HG03045 (cell line): ENCODE measurements around the gene CYB561D1.
A peak's percentile ranks its signal among the peaks of the same experiment; 100 is the strongest.

Experiments
- ATAC-seq: cut with Tn5 transposase; IDR thresholded peaks from one replicate; pipeline ENCODE4 v1.9.1; 2021; ENCODE audit warnings: mild to moderate bottlenecking, moderate library complexity; ENCODE audit not compliant: unreplicated experiment

The CYB561D1 gene

DNA sequence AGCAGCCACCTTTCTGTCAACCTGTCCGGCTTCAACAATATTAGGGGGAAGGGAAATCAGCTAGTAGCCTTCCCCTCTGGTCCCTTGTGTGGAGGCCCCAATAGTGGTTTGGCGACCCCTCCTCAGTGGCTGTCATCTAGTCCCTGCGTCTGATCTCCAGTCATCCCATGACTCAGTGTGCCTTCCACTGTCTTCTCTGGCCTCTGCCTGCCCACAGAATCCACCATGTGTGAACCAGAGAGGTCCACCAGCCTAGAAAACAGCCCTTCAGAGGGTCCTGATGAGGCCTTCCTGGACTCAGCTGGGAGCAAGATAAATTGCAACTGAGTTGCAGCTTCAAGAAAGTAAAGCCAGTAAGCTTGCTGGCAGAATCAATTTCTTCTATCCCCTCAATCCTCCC lies 14.0 kb upstream of the CYB561D1 start:
- ATAC-seq: no peak

DNA sequence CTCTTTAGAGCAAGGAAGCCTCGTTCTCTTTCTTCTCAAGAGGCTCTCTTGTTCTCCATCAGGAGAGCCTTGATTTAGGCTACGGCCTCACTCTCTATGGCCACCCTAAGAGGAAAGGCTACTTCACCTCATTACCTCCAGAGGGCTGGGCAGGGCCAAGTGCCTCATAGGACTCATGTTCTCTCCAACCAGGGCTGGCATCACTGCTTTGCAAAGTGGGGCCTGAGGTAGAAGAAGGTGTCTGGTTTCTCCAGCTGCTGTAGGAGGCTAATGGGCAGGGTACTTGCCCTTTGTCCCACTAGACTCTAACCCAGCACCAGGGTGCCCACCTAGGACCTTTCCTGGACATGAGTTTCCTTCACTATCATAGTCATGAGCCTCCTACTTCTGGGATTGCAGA lies 12.2 kb upstream of the CYB561D1 start:
- ATAC-seq: no peak

DNA sequence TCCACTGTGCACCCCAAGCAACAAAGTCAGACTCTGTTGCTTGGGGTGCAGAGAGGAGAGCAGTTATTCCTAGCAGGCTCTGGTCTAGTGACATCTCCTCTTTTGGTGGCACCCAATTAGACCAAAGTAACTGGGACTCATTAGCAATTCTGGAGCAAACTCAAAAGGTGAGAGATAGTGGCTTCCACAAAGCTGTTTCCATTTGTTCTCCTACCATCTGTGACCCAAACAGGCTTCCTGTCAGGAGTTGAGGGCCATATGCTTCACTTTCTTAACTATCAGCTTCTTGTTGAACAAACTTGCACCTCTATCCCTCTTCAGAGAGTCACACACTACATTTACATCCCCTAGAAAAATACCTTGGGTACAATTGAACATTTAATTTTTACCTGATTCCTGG lies 11.7 kb upstream of the CYB561D1 start:
- no peak for ATAC-seq

DNA sequence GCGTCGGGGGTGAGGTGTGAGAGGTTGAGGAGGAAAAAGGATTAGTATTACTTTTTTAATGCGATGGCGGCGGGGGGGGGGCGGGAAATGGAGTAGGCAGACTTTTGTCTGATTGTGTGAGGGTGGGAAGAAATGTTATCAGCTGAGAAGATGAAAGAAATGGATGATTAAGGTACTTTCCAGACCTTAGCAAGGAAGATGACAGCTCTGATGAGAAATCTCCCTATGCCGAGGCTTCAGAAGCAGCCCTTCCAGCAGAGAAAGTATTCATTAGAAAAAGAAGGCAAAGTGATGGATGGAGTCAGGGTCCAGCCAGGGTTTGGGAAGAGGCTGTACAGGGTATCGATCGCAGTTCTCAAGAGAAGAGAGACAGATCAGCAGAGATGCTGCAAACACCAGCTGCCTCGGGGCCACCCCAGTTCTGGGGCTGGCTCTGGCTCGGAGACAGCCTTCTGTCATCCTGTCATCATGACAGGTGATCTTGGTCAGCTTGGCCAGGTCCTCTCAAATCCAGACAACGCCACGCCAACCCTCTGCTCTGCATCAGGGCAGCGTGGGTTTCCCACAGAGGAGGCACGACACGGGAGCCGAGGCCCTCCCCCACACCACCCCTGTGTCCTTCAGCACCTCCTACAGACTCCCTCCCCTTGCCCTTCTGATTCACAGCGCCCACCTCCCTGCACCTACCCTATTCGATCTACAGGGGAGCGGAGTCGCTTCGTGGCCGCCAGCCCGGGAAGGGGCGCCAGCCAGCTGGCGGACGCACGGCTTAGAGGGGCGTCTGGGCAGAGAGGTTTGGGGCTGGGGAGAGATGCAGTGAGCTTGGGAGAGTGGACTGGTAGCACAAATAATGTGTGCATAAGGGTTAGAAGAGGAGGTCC lies 10.9 kb upstream of the CYB561D1 start:
- ATAC-seq: peak; percentile 17

DNA sequence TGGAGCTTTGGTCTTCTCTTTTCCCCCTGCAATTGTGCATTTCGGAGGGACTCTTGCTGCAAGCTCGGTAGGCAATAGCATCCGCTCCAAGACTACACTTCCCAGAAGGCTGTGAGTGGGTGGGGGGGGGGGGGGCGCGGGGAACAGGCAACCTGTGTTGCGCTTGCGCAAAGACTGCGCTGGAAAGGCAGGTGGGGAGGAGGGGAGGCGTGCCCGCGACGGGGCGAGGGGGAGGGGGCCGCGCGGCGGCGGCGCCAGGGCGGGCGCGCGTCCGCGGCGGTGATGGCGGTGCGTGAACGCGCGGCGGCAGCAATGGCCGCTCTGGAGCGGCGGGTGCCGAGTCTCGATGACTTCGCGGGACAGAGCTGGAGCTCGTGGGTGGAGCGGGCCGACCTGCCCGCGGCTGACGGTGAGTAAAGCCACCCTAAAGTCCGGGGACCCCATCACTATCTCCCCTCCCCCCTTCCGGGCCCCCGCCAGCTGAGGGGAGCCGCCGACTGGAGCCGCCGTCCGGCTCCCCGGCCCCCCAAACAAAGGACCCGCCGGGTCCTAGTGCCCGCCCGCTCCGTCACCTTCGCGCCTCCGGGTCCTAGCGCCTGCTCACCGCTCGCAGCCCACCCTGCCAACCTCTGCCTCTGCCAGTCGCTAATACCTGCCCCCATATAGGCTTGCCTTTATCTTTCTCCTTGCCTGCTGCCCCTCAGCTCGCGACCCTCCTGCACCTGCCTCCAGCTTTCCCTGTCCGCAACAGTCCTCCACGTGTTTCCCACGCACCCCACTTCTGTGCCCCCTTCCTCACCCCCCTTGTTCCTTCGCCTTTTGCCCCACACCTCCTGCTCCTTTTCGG lies 10.0 kb upstream of the CYB561D1 start, which contains the start of gene ATXN7L2:
Gene ATXN7L2 (plus strand): TSS at position 234 of the 847 bp plus-strand sequence. CDS start 49 bp downstream, at position 283.
- ATAC-seq: peak; percentile 78

DNA sequence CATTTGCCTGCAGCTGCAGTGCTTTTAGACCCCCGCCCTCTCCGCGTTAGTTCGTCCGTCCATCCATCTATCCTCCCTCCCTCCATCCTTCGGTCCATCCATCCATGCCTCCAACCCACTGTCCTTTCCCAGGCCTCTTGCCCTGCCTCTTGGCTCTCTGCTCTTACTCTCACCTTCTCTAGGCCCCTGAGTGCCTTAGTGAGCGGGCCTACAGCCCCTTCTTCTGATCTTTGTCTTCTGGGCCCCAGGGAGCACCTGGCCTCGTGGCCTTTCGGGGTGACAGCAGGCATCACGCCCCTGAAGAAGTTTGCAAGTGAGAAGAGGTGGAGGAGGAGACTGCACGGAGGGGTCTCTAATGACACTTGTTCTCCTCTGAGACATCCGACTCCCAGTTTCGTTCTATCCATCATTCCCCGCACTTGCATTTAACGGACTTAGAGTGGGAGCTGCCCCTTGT lies 9.3 kb upstream of the CYB561D1 start:
- ATAC-seq: no peak

DNA sequence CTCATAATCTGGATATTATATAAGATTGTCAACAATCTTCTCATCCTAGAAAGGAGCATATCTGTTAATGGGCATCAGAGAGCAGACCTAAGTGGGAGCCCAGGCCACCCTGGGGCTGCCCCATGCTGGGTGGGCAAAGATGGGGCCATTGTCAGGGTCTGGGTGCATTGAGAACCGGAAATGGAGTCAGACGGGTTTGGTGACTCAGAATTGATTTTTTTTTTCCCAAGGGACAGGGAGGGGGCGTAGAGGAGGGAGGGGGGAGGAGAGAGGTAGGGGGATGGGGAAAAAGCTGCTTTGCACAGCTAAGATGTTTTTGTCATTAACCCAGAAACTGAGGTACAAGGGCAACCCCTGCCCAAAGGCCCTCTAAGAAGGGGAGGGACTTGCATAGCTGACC lies 8.9 kb upstream of the CYB561D1 start:
- ATAC-seq: no peak

DNA sequence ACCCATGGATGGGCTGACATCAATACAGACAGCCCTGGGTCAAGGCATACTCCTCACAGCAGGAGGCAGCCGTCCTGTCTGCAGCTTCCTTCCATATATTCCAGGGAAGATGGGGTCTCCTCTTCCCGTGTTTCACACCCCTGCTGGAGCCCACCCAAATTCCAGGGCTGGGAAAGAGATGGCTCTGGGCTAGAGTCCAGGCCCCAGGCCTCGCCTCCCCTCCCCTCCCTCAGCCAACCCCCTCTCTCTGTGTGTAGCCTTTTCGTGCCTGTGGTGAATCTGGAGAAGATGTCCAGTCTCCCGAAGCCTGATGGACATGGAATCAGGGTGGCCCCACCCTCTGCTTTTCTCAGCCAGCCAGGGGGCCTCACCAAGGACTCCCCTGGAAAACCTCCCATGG lies 6.6 kb upstream of the CYB561D1 start:
- no peak for ATAC-seq

DNA sequence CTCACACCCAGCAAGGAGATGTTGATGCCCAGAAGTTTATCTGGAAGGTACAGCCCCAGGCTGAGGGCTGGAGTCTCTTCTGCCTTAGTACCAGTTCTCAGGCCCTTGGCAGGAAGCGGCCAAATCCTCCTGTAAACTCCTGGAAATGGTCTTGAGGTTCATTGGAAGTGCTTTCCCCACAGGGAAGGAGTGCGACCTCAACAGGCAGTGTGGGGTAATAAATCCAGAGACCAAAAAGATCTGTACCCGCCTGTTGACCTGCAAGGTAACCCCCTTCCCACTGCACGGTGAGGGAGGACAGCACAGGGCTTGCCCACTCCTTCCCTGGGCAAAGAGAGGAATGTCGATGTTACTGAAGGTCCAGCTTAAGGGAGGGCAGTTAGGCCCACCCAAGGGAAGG lies 5.7 kb upstream of the CYB561D1 start:
- ATAC-seq: no peak

DNA sequence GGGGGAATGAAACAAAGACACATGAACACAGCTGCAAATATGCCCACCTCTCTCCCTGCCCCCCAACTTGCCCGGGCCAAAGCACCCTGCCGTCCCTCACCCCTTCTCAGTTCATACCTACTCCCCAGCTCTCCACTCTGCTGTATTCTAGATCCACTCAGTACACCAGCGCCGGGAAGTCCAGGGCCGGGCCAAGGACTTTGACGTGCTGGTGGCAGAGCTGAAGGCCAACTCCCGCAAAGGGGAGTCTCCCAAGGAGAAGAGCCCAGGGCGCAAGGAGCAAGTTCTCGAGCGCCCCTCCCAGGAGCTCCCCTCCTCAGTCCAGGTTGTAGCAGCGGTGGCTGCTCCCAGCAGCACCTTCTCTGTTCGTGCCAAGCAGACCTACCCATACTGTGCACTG lies 5.2 kb upstream of the CYB561D1 start:
- ATAC-seq: no peak

DNA sequence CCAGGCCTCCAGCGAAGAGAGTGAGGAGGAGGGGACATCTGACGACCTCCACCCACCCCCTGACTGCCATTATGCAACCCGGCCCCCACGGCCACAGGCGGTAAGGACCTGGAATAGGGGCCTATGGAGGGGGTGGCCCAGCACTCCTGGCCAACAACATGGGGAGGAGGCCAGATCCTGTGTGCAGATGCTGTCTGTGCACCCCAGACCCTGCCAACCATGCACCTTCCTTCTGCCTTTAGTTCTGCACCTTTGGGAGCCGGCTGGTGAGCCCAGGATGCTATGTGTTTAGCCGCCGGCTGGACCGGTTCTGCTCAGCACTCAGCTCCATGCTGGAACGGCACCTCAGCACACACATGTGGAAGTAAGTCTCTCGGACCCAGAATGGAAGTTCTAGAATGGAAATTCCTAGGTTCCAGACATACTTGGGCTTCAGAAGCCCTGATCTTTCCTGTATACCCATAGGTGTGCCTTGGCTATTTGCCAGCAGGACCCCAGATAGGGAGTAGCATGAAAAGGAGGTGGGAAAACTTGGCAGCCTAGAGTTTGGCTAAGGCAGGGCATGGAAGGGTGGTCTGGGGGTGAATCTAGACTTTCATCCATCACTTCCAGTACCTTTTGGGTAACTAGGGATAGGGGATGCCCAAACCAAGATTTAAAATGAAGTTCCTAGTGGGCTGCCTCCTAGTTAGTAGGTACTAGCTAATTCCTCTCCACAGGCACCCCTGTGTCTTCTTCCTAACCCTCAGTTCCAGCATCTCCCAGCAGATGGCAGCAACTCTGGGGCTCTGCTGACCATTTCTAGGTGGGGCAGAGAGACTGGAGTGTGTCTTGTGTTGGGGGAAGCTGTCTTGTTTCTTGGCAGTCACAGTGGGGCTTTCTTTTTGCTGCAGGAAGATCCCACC lies 3.6 kb upstream of the CYB561D1 start:
- no peak for ATAC-seq

DNA sequence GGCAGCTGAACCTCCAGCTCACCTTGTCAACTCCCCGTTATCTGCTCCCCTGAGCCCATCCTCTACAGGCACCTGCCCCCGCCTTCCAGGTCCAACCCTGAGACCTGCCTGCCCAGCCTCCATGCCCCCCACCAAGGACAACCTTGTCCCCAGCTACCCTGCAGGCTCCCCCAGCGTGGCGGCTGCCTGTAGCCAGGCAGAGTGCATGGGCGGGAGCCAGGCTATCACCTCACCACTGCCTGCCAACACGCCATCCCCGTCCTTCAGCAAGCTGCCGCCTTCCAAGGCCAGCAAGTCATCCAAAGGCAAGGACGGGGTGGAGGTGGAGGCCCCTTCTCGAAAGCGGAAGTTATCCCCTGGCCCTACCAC lies 3.0 kb upstream of the CYB561D1 start:
- no peak for ATAC-seq

DNA sequence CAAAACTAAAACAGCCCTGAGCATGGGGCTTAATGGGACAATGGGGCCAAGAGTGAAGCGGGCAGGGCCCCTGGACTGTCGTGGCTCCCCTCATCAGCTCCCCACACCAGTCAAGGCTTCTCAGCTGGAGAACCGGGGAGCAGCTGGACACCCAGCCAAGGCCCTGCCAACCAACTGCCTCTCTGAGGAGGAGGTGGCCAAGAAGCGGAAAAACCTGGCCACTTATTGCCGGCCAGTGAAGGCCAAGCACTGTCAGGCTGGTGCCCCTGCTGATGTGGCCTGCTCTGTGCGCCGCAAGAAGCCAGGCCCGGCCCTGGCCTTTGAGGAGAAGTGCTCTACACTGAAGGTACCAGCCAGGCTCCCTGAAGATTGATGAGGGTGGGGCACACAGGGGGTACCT lies 2.5 kb upstream of the CYB561D1 start:
- no peak for ATAC-seq

DNA sequence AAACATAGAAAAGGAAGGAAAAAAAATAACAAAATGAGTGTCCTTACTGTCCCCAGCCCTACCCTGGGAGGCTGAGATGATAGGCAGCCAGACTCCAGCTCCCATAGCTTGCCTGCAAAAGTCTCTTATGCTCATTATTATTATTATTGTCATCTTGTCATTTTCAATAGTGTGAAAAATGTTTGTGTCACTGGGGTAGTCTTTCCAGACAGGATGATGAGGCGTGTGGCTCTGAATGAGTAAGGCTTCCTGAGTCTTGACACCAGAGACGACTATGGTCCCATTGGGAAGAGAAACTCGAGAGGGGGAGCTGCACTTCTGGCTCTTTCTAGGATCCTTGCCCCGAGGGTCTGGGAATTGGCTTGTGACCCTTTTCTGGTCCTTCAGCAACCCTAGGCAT lies 1.1 kb upstream of the CYB561D1 start:
- ATAC-seq: no peak

DNA sequence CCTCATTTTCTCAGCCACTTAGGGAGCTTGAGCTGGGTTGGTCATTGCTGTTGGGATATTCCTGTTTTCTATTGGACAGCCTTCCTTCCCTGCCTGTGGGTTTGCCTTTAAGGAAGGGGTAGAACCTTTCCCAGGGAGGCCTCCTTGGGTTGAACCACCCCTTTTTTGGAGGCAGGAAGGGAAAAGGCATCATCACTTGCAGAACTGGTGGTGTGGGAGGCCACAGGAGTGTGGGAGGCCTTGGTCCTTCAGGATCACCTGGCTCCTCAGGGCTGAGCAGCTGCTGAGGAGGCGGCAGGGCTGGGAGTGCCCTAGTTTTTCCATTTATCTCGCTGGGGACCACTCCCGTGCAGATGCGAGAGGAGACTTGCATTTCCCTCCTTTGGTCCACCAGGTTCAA lies 667 bp upstream of the CYB561D1 start:
- no peak for ATAC-seq

DNA sequence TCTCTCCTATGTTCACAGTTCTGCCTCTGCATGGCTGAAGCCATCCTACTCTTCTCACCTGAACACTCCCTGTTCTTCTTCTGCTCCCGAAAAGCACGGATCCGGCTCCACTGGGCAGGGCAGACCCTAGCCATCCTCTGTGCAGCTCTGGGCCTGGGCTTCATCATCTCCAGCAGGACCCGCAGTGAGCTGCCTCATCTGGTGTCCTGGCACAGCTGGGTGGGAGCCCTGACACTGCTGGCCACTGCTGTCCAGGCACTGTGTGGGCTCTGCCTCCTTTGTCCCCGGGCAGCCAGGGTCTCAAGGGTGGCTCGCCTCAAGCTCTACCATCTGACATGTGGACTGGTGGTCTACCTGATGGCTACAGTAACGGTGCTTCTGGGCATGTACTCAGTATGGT lies 1.8 kb downstream of the CYB561D1 start:
- no peak for ATAC-seq

DNA sequence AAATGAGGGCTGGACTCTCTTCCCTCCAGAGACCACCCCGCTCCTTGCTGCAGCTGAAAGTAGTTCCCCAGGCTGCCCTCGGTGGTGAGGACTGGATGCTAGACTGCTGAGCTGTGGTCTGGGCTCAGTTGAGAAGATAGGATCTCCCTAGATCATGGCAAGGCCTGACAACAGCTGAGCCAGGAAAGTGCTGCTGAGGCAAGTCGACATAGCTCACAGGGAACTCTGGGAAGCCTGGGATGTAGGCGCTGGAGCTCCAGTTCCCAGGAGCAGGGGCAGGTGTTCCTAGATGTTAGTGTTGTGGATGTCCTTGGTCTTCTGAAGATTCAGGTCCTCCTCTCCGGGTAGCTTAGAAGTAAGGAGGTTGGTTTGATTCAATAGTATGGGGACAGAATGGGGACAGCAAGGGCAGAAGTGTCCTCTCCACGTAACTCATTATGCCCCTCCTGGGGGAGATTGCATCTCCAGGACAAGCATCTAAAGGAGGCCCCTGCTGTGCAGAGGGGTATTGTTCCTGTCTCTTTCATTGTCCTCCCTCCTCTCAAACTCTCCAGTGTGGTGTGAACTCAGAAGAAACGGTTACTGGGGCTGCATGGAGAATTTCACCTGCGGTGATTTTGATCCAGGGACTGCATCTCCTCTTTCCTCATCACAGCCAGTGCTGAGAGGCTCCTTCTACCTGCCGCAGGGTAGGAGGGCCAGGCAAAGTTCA lies 3.7 kb downstream of the CYB561D1 start:
- ATAC-seq: no peak

DNA sequence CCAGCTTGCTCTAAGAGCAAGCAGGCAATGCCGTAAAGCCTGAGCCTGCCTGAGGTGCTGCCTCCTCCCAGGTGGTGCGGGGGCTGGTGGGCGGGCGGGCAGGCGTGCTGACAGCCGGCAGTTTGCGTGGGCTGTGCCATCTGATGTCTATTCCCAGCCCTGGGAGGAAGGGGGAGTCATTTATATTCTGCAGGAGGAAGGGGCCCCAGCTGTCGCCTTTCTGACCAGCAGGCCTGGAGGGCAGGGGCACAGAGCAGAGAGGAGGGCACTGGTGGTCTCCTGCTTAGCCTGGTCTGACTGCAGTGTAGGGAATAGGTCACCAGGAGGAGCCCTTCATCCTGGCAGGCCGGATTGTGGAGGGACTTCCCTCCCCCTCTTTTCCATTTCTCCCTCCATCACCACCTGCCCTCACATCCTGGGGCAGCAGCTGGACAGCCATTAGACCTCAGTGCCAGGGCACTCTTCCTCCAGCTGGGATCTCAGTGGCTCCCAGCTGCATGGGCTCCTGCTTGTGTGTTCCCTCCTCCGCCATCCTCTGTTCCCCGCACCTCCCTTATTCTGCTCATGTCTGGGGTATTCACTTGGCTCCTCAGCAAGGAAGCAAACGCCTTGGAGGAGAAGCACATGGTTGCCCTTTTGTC lies 4.4 kb downstream of the CYB561D1 start:
- no peak for ATAC-seq

DNA sequence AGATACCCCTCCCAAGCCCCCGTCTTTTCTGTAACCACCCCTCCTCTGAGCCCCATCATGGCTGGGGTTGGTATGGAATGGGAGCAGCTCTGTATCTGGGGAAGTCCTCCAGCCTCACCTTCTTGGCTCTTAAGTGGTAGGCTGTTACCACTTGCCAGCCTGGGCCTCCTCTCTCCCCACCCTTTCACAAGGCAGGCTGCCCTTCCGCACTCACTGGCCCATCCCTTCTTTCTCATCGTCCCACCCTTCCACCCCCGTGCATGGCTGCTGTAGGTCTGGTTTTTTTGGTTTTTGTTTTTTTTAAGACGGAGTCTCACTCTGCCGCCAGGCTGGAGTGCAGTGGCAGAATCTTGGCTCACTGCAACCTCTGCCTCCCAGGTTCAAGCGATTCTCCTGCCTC lies 5.2 kb downstream of the CYB561D1 start:
- ATAC-seq: no peak
